Transverse colon (tissue), 3 donors: ENCODE data around the gene HRG.
"Not testable (repeated sequence)": the region's sequence is repeated elsewhere in the genome, so short reads cannot be mapped to it uniquely, and the experiment has no call there.

ENCODE experiments used
- POLR2A ChIP-seq: fragments of 450-650 bp; IDR thresholded peaks from one replicate; pipeline ENCODE4 v1.6.1; 2016; ENCODE audit warnings: antibody characterized with exemption, mild to moderate bottlenecking, moderate library complexity
- TF ChIP-seq, protein P1 (sequence below), 5 experiments: fragments of 200-600 bp in 3 of 5; fragments of 450-650 bp in 2 of 5; sonication (generic) in 3 of 5; IDR thresholded peaks; 1 replicate in 2 of 5; 2 replicates in 3 of 5; pipeline ENCODE4 v1.5.1; 2016 to 2017; ENCODE audit warnings: antibody characterized with exemption in 5 of 5, inconsistent platforms in 3 of 5, mild to moderate bottlenecking in 2 of 5, moderate library complexity in 1 of 5

DNA sequence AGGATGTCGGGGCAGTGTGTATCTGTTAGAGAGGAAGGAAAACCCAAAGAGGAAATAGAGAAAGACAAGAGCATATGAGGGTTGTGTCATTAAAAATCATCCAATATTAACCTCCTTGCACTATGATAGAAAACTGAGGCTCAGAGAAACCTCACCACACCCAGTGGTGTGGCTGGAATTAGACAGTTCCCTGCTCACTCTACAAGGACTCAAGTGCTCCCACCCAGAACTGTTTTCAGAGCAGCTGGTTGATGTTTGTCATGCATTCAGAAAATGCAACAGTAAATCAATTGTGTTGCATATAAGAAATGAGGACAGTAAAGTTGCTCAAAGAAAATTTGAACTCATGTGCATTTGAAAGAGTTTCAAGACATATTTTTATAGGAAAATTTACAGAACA, 24.5 kb downstream of the HRG start:
- TF ChIP-seq, protein P1, sequence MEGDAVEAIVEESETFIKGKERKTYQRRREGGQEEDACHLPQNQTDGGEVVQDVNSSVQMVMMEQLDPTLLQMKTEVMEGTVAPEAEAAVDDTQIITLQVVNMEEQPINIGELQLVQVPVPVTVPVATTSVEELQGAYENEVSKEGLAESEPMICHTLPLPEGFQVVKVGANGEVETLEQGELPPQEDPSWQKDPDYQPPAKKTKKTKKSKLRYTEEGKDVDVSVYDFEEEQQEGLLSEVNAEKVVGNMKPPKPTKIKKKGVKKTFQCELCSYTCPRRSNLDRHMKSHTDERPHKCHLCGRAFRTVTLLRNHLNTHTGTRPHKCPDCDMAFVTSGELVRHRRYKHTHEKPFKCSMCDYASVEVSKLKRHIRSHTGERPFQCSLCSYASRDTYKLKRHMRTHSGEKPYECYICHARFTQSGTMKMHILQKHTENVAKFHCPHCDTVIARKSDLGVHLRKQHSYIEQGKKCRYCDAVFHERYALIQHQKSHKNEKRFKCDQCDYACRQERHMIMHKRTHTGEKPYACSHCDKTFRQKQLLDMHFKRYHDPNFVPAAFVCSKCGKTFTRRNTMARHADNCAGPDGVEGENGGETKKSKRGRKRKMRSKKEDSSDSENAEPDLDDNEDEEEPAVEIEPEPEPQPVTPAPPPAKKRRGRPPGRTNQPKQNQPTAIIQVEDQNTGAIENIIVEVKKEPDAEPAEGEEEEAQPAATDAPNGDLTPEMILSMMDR (IDR thresholded peaks at IDR 0.05), result not testable (repeated sequence)
- not testable (repeated sequence) for TF ChIP-seq POLR2A
